ENCODE data around the gene ZBTB32. TPM values are rescaled to one million over a fixed set of nuclear protein-coding genes. Genes with fewer than 3 reads are reported as not detected.

ZBTB32 gene
- total RNA-seq, 2 donors from 2014 or later: not detected

DNA sequence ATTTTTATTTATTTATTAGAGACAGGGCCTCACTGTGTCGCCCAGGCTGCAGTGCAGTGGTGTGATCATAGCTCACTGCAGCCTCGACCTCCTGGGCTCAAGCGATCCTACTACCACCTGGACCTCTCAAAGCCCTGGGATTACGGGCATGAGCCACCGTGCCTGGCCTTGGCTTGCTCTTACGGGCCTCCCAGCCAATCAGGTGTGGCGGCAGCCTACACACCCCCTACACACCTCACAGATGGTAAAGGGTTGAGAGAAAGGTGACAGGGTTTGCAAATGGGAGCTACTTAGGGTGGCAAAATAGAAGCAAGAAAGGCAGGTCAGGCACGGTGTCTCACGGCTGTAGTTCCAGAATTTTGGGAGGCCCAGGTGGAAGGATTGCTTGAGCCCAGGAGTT is 1.0 kb upstream of the ZBTB32 start:
- ATAC-seq: peak; percentile 72
- peak; percentile 75 to 85 (median 84) for DNase-seq
- Histone ChIP-seq H3K27me3 (no peaks in the 10 kb centered on the region), H3K9me3 (no peaks in the 10 kb centered on the region), H3K27ac (peak overlapping the region; percentile 81 to 95 (median 86)), H3K4me3 (no peak overlapping the region), H3K4me1 (peaks cover 15% of the 10 kb centered on the region), H3K36me3 (replicated peaks in 1 of 2; ENCODE audit: insufficient read depth in 1 of 2, low read depth in 2 of 2) (no peaks in the 10 kb centered on the region)
- TF ChIP-seq POLR2A (IDR thresholded peaks at IDR 0.05): no peak
- TF ChIP-seq, protein P1, sequence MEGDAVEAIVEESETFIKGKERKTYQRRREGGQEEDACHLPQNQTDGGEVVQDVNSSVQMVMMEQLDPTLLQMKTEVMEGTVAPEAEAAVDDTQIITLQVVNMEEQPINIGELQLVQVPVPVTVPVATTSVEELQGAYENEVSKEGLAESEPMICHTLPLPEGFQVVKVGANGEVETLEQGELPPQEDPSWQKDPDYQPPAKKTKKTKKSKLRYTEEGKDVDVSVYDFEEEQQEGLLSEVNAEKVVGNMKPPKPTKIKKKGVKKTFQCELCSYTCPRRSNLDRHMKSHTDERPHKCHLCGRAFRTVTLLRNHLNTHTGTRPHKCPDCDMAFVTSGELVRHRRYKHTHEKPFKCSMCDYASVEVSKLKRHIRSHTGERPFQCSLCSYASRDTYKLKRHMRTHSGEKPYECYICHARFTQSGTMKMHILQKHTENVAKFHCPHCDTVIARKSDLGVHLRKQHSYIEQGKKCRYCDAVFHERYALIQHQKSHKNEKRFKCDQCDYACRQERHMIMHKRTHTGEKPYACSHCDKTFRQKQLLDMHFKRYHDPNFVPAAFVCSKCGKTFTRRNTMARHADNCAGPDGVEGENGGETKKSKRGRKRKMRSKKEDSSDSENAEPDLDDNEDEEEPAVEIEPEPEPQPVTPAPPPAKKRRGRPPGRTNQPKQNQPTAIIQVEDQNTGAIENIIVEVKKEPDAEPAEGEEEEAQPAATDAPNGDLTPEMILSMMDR (IDR thresholded peaks at IDR 0.05): no peak
- intact Hi-C loops (cut with DNase I): no loop called here
- WGBS, 2 donors: 27 to 44% methylated on average over 6 to 9 of the region's 9 CpGs

DNA sequence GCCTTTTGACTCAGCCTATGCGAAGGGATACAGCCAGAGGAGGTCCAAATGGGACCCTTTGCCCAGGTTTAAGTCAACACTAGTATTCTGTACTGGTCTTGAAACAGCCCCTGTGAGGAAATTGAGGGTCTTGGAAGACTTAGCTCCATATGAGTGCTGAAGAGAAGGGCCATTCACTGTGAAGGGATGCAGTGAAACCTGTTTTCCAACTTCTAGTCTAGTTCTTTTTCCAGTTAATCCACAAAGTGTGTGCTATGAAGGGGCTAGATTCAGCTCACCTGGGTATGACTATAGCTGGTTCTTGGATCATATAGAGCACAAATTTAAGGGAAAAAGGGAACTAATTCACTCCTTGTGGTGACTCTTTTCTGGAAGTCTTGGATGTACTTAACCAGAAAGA is 4.0 kb downstream of the ZBTB32 start:
- H3K4me3 ChIP-seq: no peak overlapping the region
- DNase-seq (no peak), ATAC-seq (no peak)
- WGBS, 2 donors: 100% methylated on average over 1 of the region's 1 CpG; no CpG with 5 or more reads in 1 of the 2 donors
- H3K36me3 ChIP-seq (replicated peaks in 1 of 2; ENCODE audit: insufficient read depth in 1 of 2, low read depth in 2 of 2): no peaks in the 10 kb centered on the region
- no peaks in the 10 kb centered on the region for H3K27me3 ChIP-seq
- intact Hi-C loops (cut with DNase I): no loop called here
- TF ChIP-seq, protein P1 (IDR thresholded peaks at IDR 0.05): no peak
- TF ChIP-seq POLR2A (IDR thresholded peaks at IDR 0.05): no peak
- peaks cover 3% of the 10 kb centered on the region for H3K4me1 ChIP-seq
- H3K9me3 ChIP-seq: no peaks in the 10 kb centered on the region
- H3K27ac ChIP-seq: no peak overlapping the region

GRCh38 chr19:35710784-35711723 is 6.7 kb downstream of the ZBTB32 start:
- H3K4me1 ChIP-seq: peaks cover 10% of the 10 kb centered on the region
- no peaks in the 10 kb centered on the region for H3K9me3 ChIP-seq
- H3K27ac ChIP-seq: no peak overlapping the region
- intact Hi-C loops (cut with DNase I): loop anchor here (10.0 kb wide), 1 partner anchor 156 kb away; no protein-coding TSS in a partner anchor
- H3K4me3 ChIP-seq: no peak overlapping the region
- no peak for ATAC-seq
- TF ChIP-seq, protein P1 (IDR thresholded peaks at IDR 0.05): no peak
- no peak for TF ChIP-seq POLR2A (IDR thresholded peaks at IDR 0.05)
- 58 to 72% methylated on average over 13 of the region's 13 CpGs for WGBS, 2 donors
- H3K36me3 ChIP-seq (replicated peaks in 1 of 2; ENCODE audit: insufficient read depth in 1 of 2, low read depth in 2 of 2): no peaks in the 10 kb centered on the region
- no peak for DNase-seq
- no peaks in the 10 kb centered on the region for H3K27me3 ChIP-seq

DNA sequence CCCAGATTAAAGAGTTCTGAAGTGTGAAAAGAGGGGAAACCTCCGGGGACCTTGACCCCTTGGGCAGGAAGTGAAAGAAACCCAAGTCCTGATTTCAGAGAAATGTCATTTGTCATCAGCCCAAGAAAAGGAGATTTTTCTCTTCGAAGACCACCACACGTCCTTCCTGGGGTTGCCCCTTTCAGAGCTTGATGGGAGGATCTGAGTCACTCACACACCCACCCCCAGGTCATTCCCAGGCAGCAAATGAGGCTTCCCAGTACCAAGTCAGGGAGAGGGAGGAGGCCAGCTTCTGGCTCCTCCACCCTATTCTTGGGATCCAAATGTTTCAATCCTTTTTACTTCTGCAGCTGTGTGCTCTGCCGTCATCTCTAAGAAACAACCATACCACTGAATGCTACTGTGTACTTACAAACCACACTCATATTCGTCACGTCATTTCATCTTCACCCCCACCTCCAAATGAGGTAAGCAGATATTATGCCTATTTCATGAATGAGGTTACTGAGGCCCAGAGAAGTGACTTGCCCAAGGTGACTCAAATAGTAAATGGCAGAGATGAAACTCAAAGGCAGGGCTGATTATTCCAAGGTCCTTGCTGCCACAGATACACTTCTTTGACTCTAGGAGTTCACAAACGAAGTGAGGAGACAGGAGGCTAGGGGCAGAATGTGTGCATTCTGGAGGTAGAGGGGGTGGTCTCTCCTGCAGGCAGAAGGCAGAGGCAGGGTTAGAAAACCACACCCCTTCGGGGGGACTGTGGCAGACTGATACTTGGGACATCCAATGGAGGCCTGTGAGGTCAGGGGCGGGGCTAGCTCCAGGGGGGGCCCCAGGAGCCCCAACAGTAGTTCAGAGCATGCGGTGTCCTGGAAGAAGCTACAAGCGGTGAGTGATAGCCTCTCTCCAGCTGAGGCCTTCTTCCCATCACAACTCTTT is 8.5 kb downstream of the ZBTB32 start:
- no peaks in the 10 kb centered on the region for H3K9me3 ChIP-seq
- no peak overlapping the region for H3K4me3 ChIP-seq
- H3K27me3 ChIP-seq: no peaks in the 10 kb centered on the region
- ATAC-seq (no peak), DNase-seq (no peak)
- peaks cover 17% of the 10 kb centered on the region for H3K4me1 ChIP-seq
- H3K27ac ChIP-seq: no peak overlapping the region
- TF ChIP-seq, protein P1 (IDR thresholded peaks at IDR 0.05): no peak
- no peak for TF ChIP-seq POLR2A (IDR thresholded peaks at IDR 0.05)
- 76 to 78% methylated on average over 11 of the region's 11 CpGs for WGBS, 2 donors
- intact Hi-C loops (cut with DNase I): loop anchor here (10.0 kb wide), 1 partner anchor 158 kb away; no protein-coding TSS in a partner anchor
- H3K36me3 ChIP-seq (replicated peaks in 1 of 2; ENCODE audit: insufficient read depth in 1 of 2, low read depth in 2 of 2): no peaks in the 10 kb centered on the region
